Measurements from ENCODE around the gene ABI1.

ABI1 gene

GRCh38 chr10:26703096-26703495 lies 157.7 kb downstream of the ABI1 start:
- no peak for FAIRE-seq

GRCh38 chr10:26700884-26701630 lies 159.7 kb downstream of the ABI1 start:
- no peak for FAIRE-seq

- FAIRE-seq, result no peak
Measured at GRCh38 chr10:26699631-26700030, 161.1 kb downstream of the ABI1 start.

DNA sequence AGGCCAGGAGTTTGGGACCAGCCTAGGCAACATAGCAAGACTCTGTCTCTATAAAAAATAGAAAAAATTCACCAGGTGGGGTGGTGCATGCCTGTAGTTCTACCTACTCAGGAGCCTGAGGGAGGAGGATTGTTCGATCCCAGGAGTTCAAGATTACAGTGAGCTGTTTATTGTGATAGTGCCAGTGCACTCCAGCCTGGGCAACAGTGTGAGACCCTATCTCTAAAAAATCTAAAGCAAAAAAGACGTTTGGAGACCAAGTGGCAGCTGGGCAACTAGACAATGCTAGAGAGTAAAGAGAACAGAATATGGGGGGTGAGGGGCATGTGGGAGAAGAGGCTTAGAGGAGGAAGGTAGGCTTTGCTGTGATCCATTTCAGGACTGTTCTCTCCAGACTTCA lies 161.8 kb downstream of the ABI1 start:
- no peak for FAIRE-seq

DNA sequence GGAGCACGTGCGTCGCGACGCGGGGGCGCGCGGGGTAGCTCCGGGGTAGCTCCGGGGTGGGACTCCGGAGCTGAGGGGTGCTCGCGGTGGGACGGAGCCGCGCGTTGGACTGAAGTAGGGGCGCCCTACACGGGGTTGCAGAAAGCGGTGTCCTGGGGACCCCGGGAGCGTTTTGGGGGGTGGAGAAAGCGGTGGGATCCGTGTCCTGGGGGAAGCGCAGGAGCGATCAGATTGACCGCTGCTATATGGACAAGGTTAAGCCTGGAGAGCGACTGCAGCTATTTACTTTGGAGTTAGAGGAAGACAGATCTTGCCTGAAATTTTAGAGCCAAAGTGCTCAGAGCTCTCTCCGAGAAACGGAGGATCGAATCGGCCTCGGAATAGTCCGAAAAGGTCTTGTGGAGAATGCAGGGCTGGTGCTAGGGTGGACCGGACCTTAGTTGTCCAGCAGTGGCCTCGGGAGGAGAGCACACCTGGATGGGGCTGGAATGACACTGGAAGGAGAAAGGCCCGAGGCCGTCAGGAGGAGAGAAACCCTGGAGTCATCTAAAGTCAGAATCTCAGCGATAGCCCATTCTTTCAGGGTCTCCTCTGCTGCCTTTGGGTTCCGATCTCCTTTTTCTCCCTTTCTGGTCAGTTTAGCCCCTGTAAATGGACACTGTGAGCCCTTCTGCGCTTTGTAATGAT lies 162.7 kb downstream of the ABI1 start:
- FAIRE-seq, result no peak

GRCh38 chr10:26697163-26697921 lies 163.4 kb downstream of the ABI1 start, which contains the start of gene PDSS1:
Gene PDSS1, plus strand, starts transcription at chr10:26697701. Its CDS starts 11 bp downstream, at chr10:26697712.
- no peak for FAIRE-seq

DNA sequence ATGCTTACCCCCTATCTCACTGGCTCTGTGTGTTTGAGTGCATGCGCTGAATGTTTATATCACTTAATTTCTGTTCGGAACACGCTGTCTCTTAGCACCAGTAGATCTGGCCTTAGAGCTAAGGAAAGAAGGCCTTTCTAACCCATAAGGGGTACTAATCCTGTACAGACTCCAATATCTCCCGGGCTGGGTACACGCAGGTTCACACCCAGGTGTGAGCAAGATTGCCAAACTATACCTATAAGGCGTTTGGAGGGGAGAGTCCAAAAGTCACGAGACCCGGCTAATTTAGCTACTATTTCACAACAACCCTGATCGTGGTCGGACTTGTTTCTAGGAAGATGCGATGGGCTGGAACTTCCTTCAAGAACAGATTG lies 164.0 kb downstream of the ABI1 start:
- no peak for FAIRE-seq
